ENCODE data around the gene YWHAE.

The YWHAE gene

DNA sequence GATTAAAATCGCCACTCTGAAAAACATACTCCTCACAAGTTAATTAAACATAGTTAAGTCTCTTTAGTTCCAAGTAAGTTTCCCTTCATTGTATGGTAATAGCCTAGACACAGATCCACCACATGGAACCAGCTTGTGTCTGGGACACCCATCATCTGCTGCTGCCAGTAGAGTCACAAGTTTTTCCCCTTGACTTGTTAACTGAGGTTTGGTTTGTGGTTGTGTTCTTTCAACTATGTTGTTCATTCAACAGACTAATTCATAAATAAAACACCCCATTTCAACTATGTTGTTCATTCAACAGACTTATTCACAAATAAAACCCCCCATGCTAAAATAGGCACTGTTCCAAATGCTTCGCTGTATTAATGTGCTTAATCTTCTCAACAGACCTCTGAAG, 24.4 kb downstream of the YWHAE start:
- Histone ChIP-seq H3K4me1 (ENCODE audit: control insufficient read depth in 2 of 2, insufficient read depth in 2 of 2, low read length in 2 of 2) (peaks cover 55 to 56% of the 10 kb centered on the region in 2 donors), H3K9ac (ENCODE audit: low read depth in 1 of 2, low read length in 2 of 2) (no peak overlapping the region), H3K4me3 (ENCODE audit: low read length in 2 of 2) (no peak overlapping the region), H3K27ac (ENCODE audit: low read depth in 2 of 2, low read length in 2 of 2) (no peak overlapping the region), H3K9me3 (ENCODE audit: control insufficient read depth in 2 of 2, low read length in 2 of 2) (no peaks in the 10 kb centered on the region), H3K27me3 (ENCODE audit: control insufficient read depth in 2 of 2, insufficient read depth in 2 of 2, low read length in 2 of 2) (no peaks in the 10 kb centered on the region), H3K36me3 (ENCODE audit: control insufficient read depth in 2 of 2, insufficient read depth in 2 of 2, low read length in 2 of 2) (peaks cover 0 to 15% of the 10 kb centered on the region in 2 donors)

DNA sequence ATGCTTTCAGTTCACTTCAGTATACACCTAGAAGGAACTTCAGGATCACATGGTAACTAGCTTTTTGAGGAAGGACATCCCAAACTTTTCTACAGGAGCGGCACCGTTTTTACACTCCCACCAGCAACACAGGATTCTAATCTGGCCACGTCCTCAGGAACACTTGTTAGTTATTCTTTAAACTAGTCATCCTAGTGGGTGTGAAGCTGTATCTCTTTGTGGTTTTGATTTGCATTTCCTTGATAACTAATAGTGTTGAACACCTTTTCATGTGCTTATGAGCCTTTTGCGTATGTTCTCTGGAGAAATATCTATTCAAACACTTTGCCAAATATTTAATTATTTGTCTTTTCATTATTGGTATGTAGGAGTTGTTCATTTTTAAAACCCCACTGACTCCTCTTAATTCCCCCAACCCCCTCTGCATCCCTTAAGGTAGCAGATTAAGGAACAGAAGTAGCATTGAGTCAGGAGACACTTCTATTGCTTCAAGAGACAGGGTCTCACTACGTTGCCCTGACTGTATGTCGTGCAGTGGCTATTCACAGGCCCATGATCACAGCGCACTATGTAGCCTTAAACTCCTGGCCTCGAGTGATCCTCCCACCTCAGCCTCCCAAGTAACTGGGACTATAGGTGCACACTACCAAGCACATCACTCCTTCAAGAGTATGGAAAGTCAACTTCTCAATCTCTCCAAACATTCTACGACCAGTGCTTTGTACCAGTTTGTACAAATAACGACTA, 25.4 kb downstream of the YWHAE start:
- no peak overlapping the region for H3K27ac ChIP-seq (ENCODE audit: low read depth in 2 of 2, low read length in 2 of 2)
- H3K9me3 ChIP-seq (ENCODE audit: control insufficient read depth in 2 of 2, low read length in 2 of 2) = no peaks in the 10 kb centered on the region
- H3K4me1 ChIP-seq (ENCODE audit: control insufficient read depth in 2 of 2, insufficient read depth in 2 of 2, low read length in 2 of 2) = peaks cover 47 to 48% of the 10 kb centered on the region in 2 donors
- no peak overlapping the region for H3K4me3 ChIP-seq (ENCODE audit: low read length in 2 of 2)
- peaks cover 0 to 15% of the 10 kb centered on the region in 2 donors for H3K36me3 ChIP-seq (ENCODE audit: control insufficient read depth in 2 of 2, insufficient read depth in 2 of 2, low read length in 2 of 2)
- no peaks in the 10 kb centered on the region for H3K27me3 ChIP-seq (ENCODE audit: control insufficient read depth in 2 of 2, insufficient read depth in 2 of 2, low read length in 2 of 2)
- no peak overlapping the region for H3K9ac ChIP-seq (ENCODE audit: low read depth in 1 of 2, low read length in 2 of 2)

DNA sequence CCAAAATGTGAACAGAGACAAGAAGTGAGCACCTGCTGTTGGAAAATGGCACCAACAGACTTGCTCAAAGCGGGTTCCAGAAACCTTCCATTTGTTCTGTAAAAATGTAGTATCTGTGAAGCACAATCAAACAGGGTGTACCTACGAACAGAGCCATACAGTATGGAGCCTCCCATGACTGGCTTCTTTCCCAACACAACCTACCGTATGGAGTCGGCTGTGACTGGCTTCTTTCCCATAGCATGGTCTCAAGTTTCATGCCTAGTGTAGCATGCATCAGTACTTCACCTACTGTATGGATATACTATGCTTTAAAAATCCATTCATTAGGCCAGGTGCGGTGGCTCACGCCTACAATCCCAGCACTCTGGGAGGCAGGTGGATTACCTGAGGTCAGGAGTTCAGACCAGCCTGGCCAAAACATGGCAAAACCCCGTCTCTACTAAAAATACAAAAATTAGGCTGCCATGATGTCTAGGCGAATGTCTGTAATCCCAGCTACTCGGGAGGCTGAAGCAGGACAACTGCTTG, 26.2 kb downstream of the YWHAE start:
- H3K27me3 ChIP-seq (ENCODE audit: control insufficient read depth in 2 of 2, insufficient read depth in 2 of 2, low read length in 2 of 2) = no peaks in the 10 kb centered on the region
- no peak overlapping the region for H3K27ac ChIP-seq (ENCODE audit: low read depth in 2 of 2, low read length in 2 of 2)
- H3K4me3 ChIP-seq (ENCODE audit: low read length in 2 of 2) = no peak overlapping the region
- peaks cover 40 to 45% of the 10 kb centered on the region in 2 donors for H3K4me1 ChIP-seq (ENCODE audit: control insufficient read depth in 2 of 2, insufficient read depth in 2 of 2, low read length in 2 of 2)
- H3K36me3 ChIP-seq (ENCODE audit: control insufficient read depth in 2 of 2, insufficient read depth in 2 of 2, low read length in 2 of 2) = peaks cover 0 to 15% of the 10 kb centered on the region in 2 donors
- no peaks in the 10 kb centered on the region for H3K9me3 ChIP-seq (ENCODE audit: control insufficient read depth in 2 of 2, low read length in 2 of 2)
- no peak overlapping the region for H3K9ac ChIP-seq (ENCODE audit: low read depth in 1 of 2, low read length in 2 of 2)

DNA sequence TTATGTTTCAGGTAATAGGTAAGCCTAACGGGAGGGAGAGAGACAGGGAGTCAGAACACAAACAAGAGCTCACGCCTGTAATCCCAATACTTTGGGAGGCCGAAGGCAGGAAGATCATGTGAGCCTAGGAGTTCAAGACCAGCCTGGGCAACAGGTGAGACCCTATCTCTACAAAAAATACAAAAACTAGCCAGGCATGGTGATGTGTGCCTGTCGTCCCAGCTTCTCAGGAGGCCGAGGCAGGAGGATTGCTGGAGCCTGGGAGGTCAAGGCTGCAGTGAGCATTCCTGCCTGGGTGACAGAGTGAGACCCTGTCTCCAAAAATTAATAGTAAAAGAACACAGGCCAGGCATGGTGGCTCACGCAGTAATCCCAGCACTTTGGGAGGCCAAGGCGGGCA, 27.4 kb downstream of the YWHAE start:
- Histone ChIP-seq H3K36me3 (ENCODE audit: control insufficient read depth in 2 of 2, insufficient read depth in 2 of 2, low read length in 2 of 2) (peaks cover 0 to 15% of the 10 kb centered on the region in 2 donors), H3K27ac (ENCODE audit: low read depth in 2 of 2, low read length in 2 of 2) (no peak overlapping the region), H3K4me1 (ENCODE audit: control insufficient read depth in 2 of 2, insufficient read depth in 2 of 2, low read length in 2 of 2) (peaks cover 37 to 40% of the 10 kb centered on the region in 2 donors), H3K4me3 (ENCODE audit: low read length in 2 of 2) (no peak overlapping the region), H3K9me3 (ENCODE audit: control insufficient read depth in 2 of 2, low read length in 2 of 2) (no peaks in the 10 kb centered on the region), H3K9ac (ENCODE audit: low read depth in 1 of 2, low read length in 2 of 2) (no peak overlapping the region), H3K27me3 (ENCODE audit: control insufficient read depth in 2 of 2, insufficient read depth in 2 of 2, low read length in 2 of 2) (no peaks in the 10 kb centered on the region)

DNA sequence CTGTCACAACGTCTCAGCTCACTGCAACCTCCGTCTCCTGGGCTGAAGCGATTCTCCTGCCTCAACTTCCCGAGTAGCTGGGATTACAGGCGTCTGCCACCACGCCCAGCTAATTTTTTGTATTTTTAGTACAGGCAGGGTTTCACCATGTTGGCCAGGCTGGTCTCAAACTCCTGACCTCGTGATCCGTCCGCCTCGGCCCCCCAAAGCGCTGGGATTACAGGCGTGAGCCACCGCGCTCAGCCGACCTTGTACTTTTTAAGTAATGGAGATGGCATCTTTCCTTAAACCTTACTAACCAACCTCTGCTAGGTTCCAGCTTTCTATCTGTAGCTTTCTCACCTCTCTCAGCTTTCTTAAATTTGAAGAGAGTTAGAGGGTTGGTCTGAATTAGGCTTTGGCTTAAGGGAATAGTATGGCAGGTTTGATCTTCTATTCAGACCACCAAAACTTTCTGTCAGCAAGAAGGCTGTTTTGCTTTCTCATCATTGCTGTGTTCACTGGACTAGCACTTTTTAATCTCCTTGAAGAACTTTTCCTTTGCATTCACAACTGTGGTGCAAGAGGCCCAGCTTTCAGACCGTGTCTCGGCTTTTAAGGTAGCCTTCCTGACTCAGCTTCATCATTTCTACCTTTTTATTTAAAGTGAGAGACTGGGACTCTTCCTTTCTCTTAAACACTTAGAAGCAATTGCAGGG, 28.0 kb downstream of the YWHAE start:
- H3K27ac ChIP-seq (ENCODE audit: low read depth in 2 of 2, low read length in 2 of 2) = no peak overlapping the region
- no peaks in the 10 kb centered on the region for H3K9me3 ChIP-seq (ENCODE audit: control insufficient read depth in 2 of 2, low read length in 2 of 2)
- no peak overlapping the region for H3K9ac ChIP-seq (ENCODE audit: low read depth in 1 of 2, low read length in 2 of 2)
- H3K4me3 ChIP-seq (ENCODE audit: low read length in 2 of 2) = no peak overlapping the region
- H3K4me1 ChIP-seq (ENCODE audit: control insufficient read depth in 2 of 2, insufficient read depth in 2 of 2, low read length in 2 of 2) = peaks cover 32 to 34% of the 10 kb centered on the region in 2 donors
- H3K36me3 ChIP-seq (ENCODE audit: control insufficient read depth in 2 of 2, insufficient read depth in 2 of 2, low read length in 2 of 2) = peaks cover 3 to 15% of the 10 kb centered on the region in 2 donors
- H3K27me3 ChIP-seq (ENCODE audit: control insufficient read depth in 2 of 2, insufficient read depth in 2 of 2, low read length in 2 of 2) = no peaks in the 10 kb centered on the region

DNA sequence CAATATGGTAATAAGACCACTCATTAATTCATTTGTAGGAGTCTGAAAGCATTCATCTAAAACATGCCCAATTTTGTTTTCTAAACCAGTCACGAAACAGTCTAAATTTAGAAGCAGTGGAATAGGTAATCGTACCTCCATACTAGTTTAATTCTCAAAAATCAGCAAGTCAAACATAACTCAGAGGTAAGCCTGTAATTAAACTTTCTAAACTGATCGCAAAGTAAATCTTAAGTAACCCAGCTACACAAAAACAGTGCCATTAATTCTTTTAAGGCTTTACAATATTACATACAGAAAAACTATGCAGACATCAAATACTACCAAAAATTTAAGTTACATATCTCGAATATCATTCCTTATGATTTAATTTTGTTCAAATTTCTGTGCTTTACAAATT, 31.4 kb downstream of the YWHAE start:
- Histone ChIP-seq H3K4me3 (ENCODE audit: low read length in 2 of 2) (no peak overlapping the region), H3K27ac (ENCODE audit: low read depth in 2 of 2, low read length in 2 of 2) (no peak overlapping the region), H3K36me3 (ENCODE audit: control insufficient read depth in 2 of 2, insufficient read depth in 2 of 2, low read length in 2 of 2) (peaks cover 8 to 15% of the 10 kb centered on the region in 2 donors), H3K4me1 (ENCODE audit: control insufficient read depth in 2 of 2, insufficient read depth in 2 of 2, low read length in 2 of 2) (peaks cover 6 to 13% of the 10 kb centered on the region in 2 donors), H3K9me3 (ENCODE audit: control insufficient read depth in 2 of 2, low read length in 2 of 2) (no peaks in the 10 kb centered on the region), H3K27me3 (ENCODE audit: control insufficient read depth in 2 of 2, insufficient read depth in 2 of 2, low read length in 2 of 2) (no peaks in the 10 kb centered on the region), H3K9ac (ENCODE audit: low read depth in 1 of 2, low read length in 2 of 2) (no peak overlapping the region)

DNA sequence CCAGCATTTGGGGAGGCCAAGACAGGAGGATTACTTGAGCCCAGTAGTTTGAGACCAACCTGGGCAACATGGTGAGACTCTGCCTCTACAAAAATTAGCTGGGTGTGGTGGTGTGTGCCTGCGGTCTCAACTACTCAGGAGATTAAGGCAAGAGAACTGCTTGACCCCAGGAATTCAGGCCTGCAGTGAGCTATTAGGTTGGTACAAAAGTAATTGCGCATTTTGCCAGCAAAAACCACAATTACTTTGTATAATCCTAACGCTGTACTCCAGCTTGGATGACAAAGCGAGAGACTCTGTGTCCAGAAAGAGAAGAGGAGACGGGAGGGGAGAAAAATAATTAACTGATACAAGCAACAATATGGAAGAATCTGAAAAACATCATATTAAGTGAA, 32.7 kb downstream of the YWHAE start:
- Histone ChIP-seq H3K4me1 (ENCODE audit: control insufficient read depth in 2 of 2, insufficient read depth in 2 of 2, low read length in 2 of 2) (peaks cover 12 to 13% of the 10 kb centered on the region in 2 donors), H3K9me3 (ENCODE audit: control insufficient read depth in 2 of 2, low read length in 2 of 2) (no peaks in the 10 kb centered on the region), H3K27ac (ENCODE audit: low read depth in 2 of 2, low read length in 2 of 2) (no peak overlapping the region), H3K36me3 (ENCODE audit: control insufficient read depth in 2 of 2, insufficient read depth in 2 of 2, low read length in 2 of 2) (peaks cover 10 to 11% of the 10 kb centered on the region in 2 donors), H3K27me3 (ENCODE audit: control insufficient read depth in 2 of 2, insufficient read depth in 2 of 2, low read length in 2 of 2) (no peaks in the 10 kb centered on the region), H3K4me3 (ENCODE audit: low read length in 2 of 2) (no peak overlapping the region), H3K9ac (ENCODE audit: low read depth in 1 of 2, low read length in 2 of 2) (no peak overlapping the region)

DNA sequence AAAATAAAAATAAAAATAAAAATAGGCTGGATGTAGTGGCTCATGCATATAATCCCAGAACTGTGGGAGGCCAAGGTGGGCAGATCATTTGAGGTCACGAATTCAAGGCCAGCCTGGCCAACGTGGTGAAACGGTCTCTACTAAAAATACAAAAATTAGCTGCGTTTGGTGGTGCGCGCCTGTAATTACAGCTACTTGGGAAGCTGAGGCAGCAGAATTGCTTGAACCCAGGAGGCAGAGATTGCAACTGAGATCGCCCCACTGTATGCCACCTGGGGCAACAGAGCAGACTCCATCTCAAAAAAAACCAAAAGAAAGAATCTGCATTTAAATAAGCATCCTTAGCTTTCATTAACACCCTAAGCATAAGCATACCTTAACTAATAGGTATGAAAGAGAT, 33.8 kb downstream of the YWHAE start:
- Histone ChIP-seq H3K4me1 (ENCODE audit: control insufficient read depth in 2 of 2, insufficient read depth in 2 of 2, low read length in 2 of 2) (peaks cover 12 to 13% of the 10 kb centered on the region in 2 donors), H3K27me3 (ENCODE audit: control insufficient read depth in 2 of 2, insufficient read depth in 2 of 2, low read length in 2 of 2) (no peaks in the 10 kb centered on the region), H3K27ac (ENCODE audit: low read depth in 2 of 2, low read length in 2 of 2) (no peak overlapping the region), H3K4me3 (ENCODE audit: low read length in 2 of 2) (no peak overlapping the region), H3K9ac (ENCODE audit: low read depth in 1 of 2, low read length in 2 of 2) (no peak overlapping the region), H3K36me3 (ENCODE audit: control insufficient read depth in 2 of 2, insufficient read depth in 2 of 2, low read length in 2 of 2) (peaks cover 9 to 11% of the 10 kb centered on the region in 2 donors), H3K9me3 (ENCODE audit: control insufficient read depth in 2 of 2, low read length in 2 of 2) (no peaks in the 10 kb centered on the region)

DNA sequence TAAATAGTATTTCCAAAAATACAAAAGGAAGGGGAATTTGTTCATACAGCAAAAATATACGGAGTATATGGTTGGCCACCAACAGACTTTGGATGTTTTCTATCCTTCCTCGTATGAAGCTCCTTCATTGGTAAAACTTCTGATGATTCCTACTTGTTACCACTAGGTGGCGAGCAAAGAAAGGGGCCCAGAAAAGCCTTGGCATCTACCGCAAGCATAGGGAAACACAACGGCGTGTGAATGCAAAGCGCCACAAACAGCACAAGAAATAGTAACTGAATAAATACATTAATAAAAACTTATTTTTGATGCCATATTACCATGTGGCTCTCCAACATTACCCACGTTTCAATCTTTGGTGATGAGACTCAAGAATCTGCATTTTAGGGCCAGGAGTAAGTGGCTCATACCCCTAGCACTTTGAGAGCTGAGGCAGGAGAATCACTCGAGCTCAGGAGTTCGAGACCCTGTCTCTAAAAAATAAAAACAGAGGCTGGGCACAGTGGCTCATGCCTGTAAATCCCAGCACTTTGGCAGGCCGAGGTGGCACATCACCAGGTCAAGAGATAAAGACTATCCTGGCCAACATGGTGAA, 34.5 kb downstream of the YWHAE start:
- Histone ChIP-seq H3K9me3 (ENCODE audit: control insufficient read depth in 2 of 2, low read length in 2 of 2) (no peaks in the 10 kb centered on the region), H3K4me3 (ENCODE audit: low read length in 2 of 2) (peak overlapping the region in 1 of 2 donors; percentile 45), H3K27me3 (ENCODE audit: control insufficient read depth in 2 of 2, insufficient read depth in 2 of 2, low read length in 2 of 2) (no peaks in the 10 kb centered on the region), H3K9ac (ENCODE audit: low read depth in 1 of 2, low read length in 2 of 2) (peak overlapping the region in 1 of 2 donors; percentile 34), H3K36me3 (ENCODE audit: control insufficient read depth in 2 of 2, insufficient read depth in 2 of 2, low read length in 2 of 2) (peaks cover 14 to 16% of the 10 kb centered on the region in 2 donors), H3K27ac (ENCODE audit: low read depth in 2 of 2, low read length in 2 of 2) (no peak overlapping the region), H3K4me1 (ENCODE audit: control insufficient read depth in 2 of 2, insufficient read depth in 2 of 2, low read length in 2 of 2) (peaks cover 11 to 12% of the 10 kb centered on the region in 2 donors)

DNA sequence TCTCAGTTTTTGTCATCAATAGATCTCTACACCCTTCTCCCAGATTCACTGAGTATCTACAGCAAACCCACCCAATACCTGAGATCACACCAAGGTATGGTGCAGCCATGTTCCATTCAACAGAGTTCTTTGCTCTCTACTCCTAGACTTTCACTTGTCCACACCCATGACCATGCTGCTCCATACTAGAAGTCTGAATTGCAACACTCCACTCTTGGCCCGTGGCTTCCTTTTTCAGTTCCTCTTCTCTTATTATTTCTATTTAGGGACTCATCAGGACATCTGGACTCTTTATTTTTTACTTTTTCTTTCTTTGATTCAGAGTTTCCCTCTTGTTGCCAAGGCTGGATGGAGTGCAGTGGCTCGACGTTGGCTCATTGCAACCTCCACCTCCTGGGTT, 37.1 kb downstream of the YWHAE start:
- no peaks in the 10 kb centered on the region for H3K27me3 ChIP-seq (ENCODE audit: control insufficient read depth in 2 of 2, insufficient read depth in 2 of 2, low read length in 2 of 2)
- peaks cover 21 to 23% of the 10 kb centered on the region in 2 donors for H3K36me3 ChIP-seq (ENCODE audit: control insufficient read depth in 2 of 2, insufficient read depth in 2 of 2, low read length in 2 of 2)
- no peaks in the 10 kb centered on the region for H3K9me3 ChIP-seq (ENCODE audit: control insufficient read depth in 2 of 2, low read length in 2 of 2)
- no peak overlapping the region for H3K9ac ChIP-seq (ENCODE audit: low read depth in 1 of 2, low read length in 2 of 2)
- no peak overlapping the region for H3K27ac ChIP-seq (ENCODE audit: low read depth in 2 of 2, low read length in 2 of 2)
- peak overlapping the region in 1 of 2 donors; percentile 3 for H3K4me3 ChIP-seq (ENCODE audit: low read length in 2 of 2)
- H3K4me1 ChIP-seq (ENCODE audit: control insufficient read depth in 2 of 2, insufficient read depth in 2 of 2, low read length in 2 of 2) = peaks cover 11 to 12% of the 10 kb centered on the region in 2 donors

Measured in mucosa of rectum (tissue), 2 donors.